Mammary epithelial cell (primary cell): ENCODE results near the gene TMEM89.

Source experiments
- EZH2 ChIP-seq: IDR thresholded peaks from 2 replicates; pipeline ENCODE4 v1.6.1; 2012; ENCODE audit warnings: low read length, inconsistent platforms, borderline replicate concordance
- TF ChIP-seq, protein P1 (sequence below), 2 donors: IDR thresholded peaks in 1 of 2; conservative IDR thresholded peaks in 1 of 2; 2 replicates each; pipeline ENCODE4 v1.5.1; 2011 to 2012; ENCODE audit warnings: inconsistent platforms in 2 of 2, low read length in 2 of 2, mild to moderate bottlenecking in 2 of 2, control low read depth in 1 of 2, low read depth in 1 of 2; ENCODE audit not compliant: insufficient read depth in 1 of 2; ENCODE audit errors: extremely low read depth in 1 of 2

DNA sequence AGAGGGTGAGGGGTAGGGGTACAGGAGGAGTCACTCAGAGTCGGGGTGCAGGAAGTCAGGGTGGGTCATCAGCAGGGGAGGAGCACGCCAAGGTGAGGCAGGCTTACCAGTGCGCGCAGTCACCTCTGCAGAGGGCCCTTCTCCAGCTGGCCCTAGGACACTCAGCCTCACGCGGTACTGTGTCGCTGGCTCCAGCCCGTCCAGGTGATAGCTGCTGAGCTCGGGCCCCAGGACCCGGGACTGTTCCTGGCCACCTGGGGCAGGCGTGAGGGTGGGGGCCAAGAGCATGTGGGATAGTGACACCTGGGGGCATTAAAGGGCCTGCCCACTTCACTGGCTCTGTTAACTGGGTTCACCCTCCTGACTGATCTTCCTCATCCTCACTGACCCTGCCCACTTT is 33.9 kb downstream of the TMEM89 start:
- TF ChIP-seq, protein P1, sequence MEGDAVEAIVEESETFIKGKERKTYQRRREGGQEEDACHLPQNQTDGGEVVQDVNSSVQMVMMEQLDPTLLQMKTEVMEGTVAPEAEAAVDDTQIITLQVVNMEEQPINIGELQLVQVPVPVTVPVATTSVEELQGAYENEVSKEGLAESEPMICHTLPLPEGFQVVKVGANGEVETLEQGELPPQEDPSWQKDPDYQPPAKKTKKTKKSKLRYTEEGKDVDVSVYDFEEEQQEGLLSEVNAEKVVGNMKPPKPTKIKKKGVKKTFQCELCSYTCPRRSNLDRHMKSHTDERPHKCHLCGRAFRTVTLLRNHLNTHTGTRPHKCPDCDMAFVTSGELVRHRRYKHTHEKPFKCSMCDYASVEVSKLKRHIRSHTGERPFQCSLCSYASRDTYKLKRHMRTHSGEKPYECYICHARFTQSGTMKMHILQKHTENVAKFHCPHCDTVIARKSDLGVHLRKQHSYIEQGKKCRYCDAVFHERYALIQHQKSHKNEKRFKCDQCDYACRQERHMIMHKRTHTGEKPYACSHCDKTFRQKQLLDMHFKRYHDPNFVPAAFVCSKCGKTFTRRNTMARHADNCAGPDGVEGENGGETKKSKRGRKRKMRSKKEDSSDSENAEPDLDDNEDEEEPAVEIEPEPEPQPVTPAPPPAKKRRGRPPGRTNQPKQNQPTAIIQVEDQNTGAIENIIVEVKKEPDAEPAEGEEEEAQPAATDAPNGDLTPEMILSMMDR (conservative IDR thresholded peaks at IDR 0.05 in 1 of 2, IDR thresholded peaks at IDR 0.05 in 1 of 2; ENCODE audit: extremely low read depth in 1 of 2, insufficient read depth in 1 of 2, low read depth in 1 of 2, low read length in 2 of 2): no peak
- TF ChIP-seq EZH2: no peak
